Endometrium (tissue), 2 donors: Measurements from ENCODE around the gene PRPF8.
"Not testable (repeated sequence)": the region's sequence is repeated elsewhere in the genome, so short reads cannot be mapped to it uniquely, and the experiment has no call there.

ENCODE experiments used
- FAIRE-seq: peaks from 2 replicates; lab custom pipeline; 2012; peaks lifted over from hg19 to GRCh38; lab: Jason Lieb, UNC
- donor health status: control.
- donor health status: control.

The PRPF8 gene

GRCh38 chr17:1690544-1691221, 6.0 kb upstream of the PRPF8 start:
- no peak for FAIRE-seq

- not testable (repeated sequence) for FAIRE-seq
These were observed 3.7 kb upstream of the PRPF8 start for GRCh38 chr17:1688405-1688804.

- no peak for FAIRE-seq
These were observed 1.4 kb upstream of the PRPF8 start for GRCh38 chr17:1686086-1686485.

GRCh38 chr17:1683459-1683858, 1.2 kb downstream of the PRPF8 start:
- FAIRE-seq, result no peak

- FAIRE-seq, result no peak
These were observed 8.3 kb downstream of the PRPF8 start for GRCh38 chr17:1676401-1676800.

- FAIRE-seq, result no peak
These were observed 11.5 kb downstream of the PRPF8 start for GRCh38 chr17:1673041-1673785.

GRCh38 chr17:1663934-1664333, 20.7 kb downstream of the PRPF8 start:
- not testable (repeated sequence) for FAIRE-seq

- FAIRE-seq, result no peak
These were observed 23.6 kb downstream of the PRPF8 start for GRCh38 chr17:1661045-1661444.

- no peak for FAIRE-seq
These were observed 26.6 kb downstream of the PRPF8 start for GRCh38 chr17:1658100-1658499.

GRCh38 chr17:1653735-1654134, 30.9 kb downstream of the PRPF8 start:
- no peak for FAIRE-seq

- not testable (repeated sequence) for FAIRE-seq
These were observed 31.9 kb downstream of the PRPF8 start for GRCh38 chr17:1652794-1653193.

- no peak for FAIRE-seq
These were observed 33.2 kb downstream of the PRPF8 start for GRCh38 chr17:1651559-1651844.

- no peak for FAIRE-seq
These were observed 33.7 kb downstream of the PRPF8 start for GRCh38 chr17:1650731-1651558.

GRCh38 chr17:1649844-1650501, 34.7 kb downstream of the PRPF8 start, which contains the start of gene RILP:
Gene RILP (minus strand): TSS chr17:1649866. CDS start chr17:1649804, 62 bp downstream.
- FAIRE-seq, result no peak

GRCh38 chr17:1648963-1649843, 35.5 kb downstream of the PRPF8 start:
- no peak for FAIRE-seq

- FAIRE-seq, result no peak
These were observed 36.3 kb downstream of the PRPF8 start for GRCh38 chr17:1648173-1648962.

GRCh38 chr17:1647802-1648171, 36.9 kb downstream of the PRPF8 start:
- FAIRE-seq, result no peak

- FAIRE-seq, result no peak
These were observed 38.3 kb downstream of the PRPF8 start for GRCh38 chr17:1646199-1646875.

GRCh38 chr17:1645207-1646171, 39.2 kb downstream of the PRPF8 start, which contains the start of gene SCARF1:
Gene SCARF1 (minus strand): TSS chr17:1645732. CDS start chr17:1645697, 35 bp downstream.
- FAIRE-seq, result no peak
